K562 (cell line): Measurements from ENCODE around the gene SLCO3A1. TPM values are rescaled to one million over a fixed set of nuclear protein-coding genes. Genes with fewer than 3 reads are reported as not detected.

Source experiments
- ATAC-seq: fragments of 200-7000 bp; cut with Tn5 transposase; 3 replicates; pipeline ENCODE4 v1.9.1; 2020; ENCODE audit warnings: moderate library complexity
- BruUV-seq: library from RNA; stranded (reverse); fragments of 400-500 nt; replicated peaks from 2 replicates; lab custom pipeline; 2021; lab: Mats Ljungman, UMichigan
- CTCF ChIA-PET: fragments of 300-600 bp; formaldehyde crosslinking; extraction: SDS; loops from one replicate; lab custom pipeline; 2021; ENCODE audit warnings: low intra/inter-chr PET ratio; lab: Yijun Ruan, JAX
- POLR2A ChIA-PET: fragments of 300-600, 350-650 bp; sonication (Branson Sonifier 250); formaldehyde crosslinking; extraction: SDS; loops from one replicate; lab custom pipeline; 2021; ENCODE audit warnings: antibody characterized with exemption, inconsistent platforms; lab: Yijun Ruan, JAX
- DNase-seq, 4 experiments: peaks; one replicate each; pipeline versions ENCODE4 v3.0.0 to v3.0.0-alpha.2; 2011 to 2018; ENCODE audit warnings: low spot score in 3 of 4, mixed read lengths in 3 of 4; ENCODE audit errors: extremely low read depth in 1 of 4
- FAIRE-seq: peaks from 2 replicates; lab custom pipeline; 2011; peaks lifted over from hg19 to GRCh38; lab: Jason Lieb, UNC
- H2AFZ ChIP-seq: 2 replicates; pipeline ENCODE4 v1.6.0; 2011; ENCODE audit warnings: low read depth, low read length, control low read depth, inconsistent platforms
- H3K27ac ChIP-seq: fragments of 200-600 bp; 3 replicates; pipeline ENCODE4 v1.8.0; 2011; ENCODE audit warnings: low read depth, mild to moderate bottlenecking, control low read depth, inconsistent platforms, low read length, moderate library complexity, mixed read lengths; ENCODE audit errors: extremely low read depth
- H3K27me3 ChIP-seq, 2 experiments: fragments of 300-600 bp in 1 of 2; 2 replicates in 1 of 2; 3 replicates in 1 of 2; pipeline versions ENCODE4 v1.6.0 to v1.8.0; 2011; ENCODE audit warnings: inconsistent platforms in 2 of 2, low read length in 2 of 2, mild to moderate bottlenecking in 1 of 2, mixed read lengths in 1 of 2, moderate library complexity in 1 of 2; ENCODE audit not compliant: control insufficient read depth in 2 of 2, insufficient read depth in 2 of 2
- H3K36me3 ChIP-seq: fragments of 300-600 bp; 3 replicates; pipeline ENCODE4 v1.8.0; 2011; ENCODE audit warnings: mild to moderate bottlenecking, low read length, inconsistent platforms; ENCODE audit not compliant: control insufficient read depth, insufficient read depth
- H3K4me1 ChIP-seq, 2 experiments: fragments of 200-600 bp in 1 of 2; replicated peaks in 1 of 2; 2 replicates in 1 of 2; 3 replicates in 1 of 2; pipeline versions ENCODE4 v1.5.1 to v1.8.0; 2011; ENCODE audit warnings: inconsistent platforms in 2 of 2, low read length in 2 of 2, mild to moderate bottlenecking in 1 of 2, mixed read lengths in 1 of 2, moderate library complexity in 1 of 2; ENCODE audit not compliant: control insufficient read depth in 2 of 2, insufficient read depth in 2 of 2
- H3K4me2 ChIP-seq: 2 replicates; pipeline ENCODE4 v1.6.1; 2011; ENCODE audit warnings: low read length, control low read depth, inconsistent platforms, mixed read lengths; ENCODE audit not compliant: insufficient read depth
- H3K4me3 ChIP-seq: fragments of 200-600 bp; sonication (generic), shearing (Covaris generic); 2 replicates; pipeline ENCODE4 v1.5.1; 2016; ENCODE audit warnings: control low read depth, inconsistent platforms
- H3K79me2 ChIP-seq: fragments of 200-600 bp; 3 replicates; pipeline ENCODE4 v1.8.0; 2011; ENCODE audit warnings: low read length, inconsistent platforms; ENCODE audit not compliant: control insufficient read depth, insufficient read depth
- H3K9ac ChIP-seq, 2 experiments: 2 replicates each; pipeline versions ENCODE4 v1.6.0 to v1.6.1; 2011; ENCODE audit warnings: low read depth in 2 of 2, low read length in 2 of 2, control low read depth in 1 of 2, inconsistent platforms in 1 of 2, mild to moderate bottlenecking in 1 of 2, mixed read lengths in 1 of 2; ENCODE audit not compliant: insufficient read depth in 1 of 2
- H3K9me1 ChIP-seq: one replicate; pipeline ENCODE4 v1.6.0; 2011; ENCODE audit warnings: inconsistent platforms, mild to moderate bottlenecking, low read length, moderate library complexity; ENCODE audit not compliant: control insufficient read depth, insufficient read depth
- H3K9me3 ChIP-seq: replicated peaks from 2 replicates; pipeline ENCODE4 v1.5.1; 2011; ENCODE audit warnings: low read depth, low read length, inconsistent platforms; ENCODE audit not compliant: control insufficient read depth, insufficient read depth
- H4K20me1 ChIP-seq: replicated peaks from 2 replicates; pipeline ENCODE4 v1.6.1; 2011; ENCODE audit warnings: low read length, inconsistent platforms, mixed read lengths; ENCODE audit not compliant: control insufficient read depth, insufficient read depth
- CREB1 ChIP-seq, 2 experiments: sonication (generic) in 1 of 2; formaldehyde crosslinking in 1 of 2; IDR thresholded peaks; 2 replicates each; pipeline versions ENCODE4 v1.6.1 to v1.8.0; 2012 to 2022; ENCODE audit warnings: inconsistent platforms in 1 of 2, mild to moderate bottlenecking in 1 of 2, missing genetic modification reagents in 1 of 2, moderate library complexity in 1 of 2
- CTBP1 ChIP-seq: fragments of 450-650 bp; IDR thresholded peaks from 2 replicates; pipeline ENCODE4 v1.6.1; 2016; ENCODE audit warnings: borderline replicate concordance
- SMC3 ChIP-seq: conservative IDR thresholded peaks from 2 replicates; pipeline ENCODE4 v1.6.1; 2011; ENCODE audit warnings: low read depth, low read length, improper control_type of control experiment; ENCODE audit not compliant: insufficient read depth
- SNIP1 ChIP-seq: fragments of 450-650 bp; IDR thresholded peaks from 2 replicates; pipeline ENCODE4 v1.7.1; 2017; ENCODE audit warnings: low read depth, mild to moderate bottlenecking
- ZNF124 ChIP-seq: sonication (generic); formaldehyde crosslinking; IDR thresholded peaks from 2 replicates; pipeline ENCODE4 v1.8.1; 2022; ENCODE audit warnings: missing genetic modification reagents
- ZNF133 ChIP-seq: fragments of 250-450 bp; sonication (Bioruptor Pico); IDR thresholded peaks from 2 replicates; pipeline ENCODE4 v1.4.0; 2020; ENCODE audit warnings: mild to moderate bottlenecking
- WGBS: fragments of 100-300 bp; shearing (Covaris generic); methylation state at CpG from one replicate; pipeline ENCODE4 v1.1.6; 2016; ENCODE audit warnings: low coverage, mixed read lengths; ENCODE audit not compliant: insufficient coverage; ENCODE audit errors: missing lambda C conversion rate; 5-methylcytosine and 5-hydroxymethylcytosine counted together
- in situ Hi-C: fragments of 300-500 bp; cut with MboI; formaldehyde crosslinking; loops from 4 replicates; pipeline ENCODE4 v1.15.0; 2018; ENCODE audit warnings: inconsistent platforms, mixed read lengths
- intact Hi-C: fragments of 100-400 bp; cut with micrococcal nuclease; formaldehyde crosslinking; loops from 2 replicates; pipeline ENCODE4 v1.14.2; 2022
- polyA plus RNA-seq, 8 experiments: library from polyadenylated mRNA; depleted of rRNA in 4 of 8; stranded (reverse) in 5 of 8; unstranded in 3 of 8; fragments of >200 nt; fragmentation: Nextera tagmentation in 2 of 8; fragmentation: Illumina TruSeq in 1 of 8; extraction: Ambion mirVana in 2 of 8; extraction: Trizol in 1 of 8; gene quantifications; 2 replicates each; pipeline versions ENCODE4 v1.2.1 to v1.2.3, GENCODE V29; 2011 to 2014; ENCODE audit warnings: inconsistent platforms in 1 of 8, missing spikeins in 1 of 8
- total RNA-seq, 7 experiments: library from RNA; depleted of rRNA in 6 of 7; stranded (reverse); fragments of >200 nt in 6 of 7; fragmentation: Illumina TruSeq in 2 of 7; extraction: Trizol in 2 of 7; gene quantifications; 2 replicates each; pipeline versions ENCODE4 v1.2.1 to v1.2.3, GENCODE V29; 2011 to 2021; ENCODE audit warnings: low replicate concordance in 1 of 7
- TF ChIP-seq, protein P1 (sequence below): sonication (generic); formaldehyde crosslinking; IDR thresholded peaks from 2 replicates; pipeline ENCODE4 v1.9.0; 2022; ENCODE audit warnings: mild to moderate bottlenecking, missing genetic modification reagents
- TF ChIP-seq, protein P2 (sequence below), 2 experiments: fragments of 450-650 bp; formaldehyde crosslinking in 1 of 2; IDR thresholded peaks; 2 replicates each; pipeline versions ENCODE4 v1.4.0 to v1.6.1; 2014 to 2020; ENCODE audit warnings: mild to moderate bottlenecking in 2 of 2, borderline replicate concordance in 1 of 2, low read depth in 1 of 2

The SLCO3A1 gene
- total and polyA plus RNA-seq, 9 of the 15 experiments (the other 6 are each of a cell fraction or from before 2014, with no cell fraction given), result 0.01 to 0.84 (median 0.06) TPM; not detected in 3

DNA sequence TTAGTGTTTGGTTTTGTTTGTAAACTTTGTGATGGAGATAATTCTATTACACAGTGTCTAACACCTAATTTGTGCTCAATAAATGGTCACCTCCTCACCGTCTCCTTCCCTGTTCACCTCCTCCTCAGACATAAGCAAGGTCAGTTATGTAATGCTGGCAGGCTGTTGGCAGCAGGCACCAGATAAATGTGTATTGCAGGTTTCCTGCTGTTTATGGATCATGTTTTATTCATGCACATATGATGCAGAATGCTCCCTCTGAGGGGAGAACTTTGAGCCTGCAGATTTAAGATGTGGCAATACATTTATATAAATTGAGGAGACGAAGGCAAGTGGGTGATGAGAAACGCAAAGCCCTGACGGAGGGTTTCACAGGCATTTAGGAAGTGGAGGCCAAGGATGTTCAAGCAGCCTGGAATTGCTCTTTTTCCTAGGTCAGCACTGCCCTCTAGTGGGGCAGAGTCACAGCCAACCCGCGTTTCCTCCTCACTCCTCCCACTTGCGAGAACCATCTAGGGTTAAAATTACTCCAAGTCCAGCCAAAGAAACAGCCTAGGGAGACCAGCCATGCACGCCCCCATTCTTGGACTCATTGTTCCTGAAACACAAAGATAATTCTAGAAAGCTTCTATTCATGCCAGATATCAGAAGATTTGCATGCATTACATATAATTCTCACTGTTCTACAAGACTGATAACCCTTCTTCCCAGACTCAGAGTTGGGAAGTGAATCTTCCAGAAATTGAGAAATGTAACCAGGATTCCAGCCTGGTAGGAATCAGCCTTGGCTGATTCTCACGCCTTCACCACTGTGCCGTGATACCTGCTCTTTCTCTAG is 228.7 kb downstream of the SLCO3A1 start:
- no TSS peak for BruUV-seq
- ATAC-seq, result peak; percentile 90
- WGBS, result 0% methylated on average over 10 of the region's 10 CpGs
- Histone ChIP-seq H3K4me3 (no peak overlapping the region), H3K36me3 (no peaks in the 10 kb centered on the region), H2AFZ (no peak overlapping the region), H3K9ac (no peak overlapping the region), H3K9me1 (no peaks in the 10 kb centered on the region), H3K4me2 (no peak overlapping the region), H4K20me1 (no peaks in the 10 kb centered on the region), H3K79me2 (no peaks in the 10 kb centered on the region), H3K4me1 (no peaks in the 10 kb centered on the region), H3K9me3 (no peaks in the 10 kb centered on the region), H3K27ac (no peak overlapping the region), H3K27me3 (peaks cover 0 to 25% of the 10 kb centered on the region in 2 experiments; a peak in 3 of 5 replicates)
- intact Hi-C loops, result loop anchor here (2.0 kb wide), 1 partner anchor 779 kb away; no protein-coding TSS in a partner anchor
- in situ Hi-C loops, result loop anchor here (5.0 kb wide), 1 partner anchor 780 kb away; no protein-coding TSS in a partner anchor
- ChIA-PET CTCF (interaction anchor here (0.7 kb wide), 1 partner anchor 573 kb away, joined by 4 read pairs; the partner anchor contains the start of gene FAM174B), POLR2A (no interaction called here)
- peak; percentile 54 to 71 (median 60) for DNase-seq
- FAIRE-seq, result no peak
- TF ChIP-seq, protein P1, sequence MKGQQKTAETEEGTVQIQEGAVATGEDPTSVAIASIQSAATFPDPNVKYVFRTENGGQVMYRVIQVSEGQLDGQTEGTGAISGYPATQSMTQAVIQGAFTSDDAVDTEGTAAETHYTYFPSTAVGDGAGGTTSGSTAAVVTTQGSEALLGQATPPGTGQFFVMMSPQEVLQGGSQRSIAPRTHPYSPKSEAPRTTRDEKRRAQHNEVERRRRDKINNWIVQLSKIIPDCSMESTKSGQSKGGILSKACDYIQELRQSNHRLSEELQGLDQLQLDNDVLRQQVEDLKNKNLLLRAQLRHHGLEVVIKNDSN (CRISPR knock-in tag), result no peak
- TF ChIP-seq ZNF124 (CRISPR knock-in tag) (no peak), CTBP1 (0 out of 2 replicates have a peak, but pooled peaks have one; percentile 20), CREB1 (IDR thresholded peaks at IDR 0.05) (no peak), CREB1 (CRISPR knock-in tag; IDR thresholded peaks at IDR 0.05) (no peak), SMC3 (peak; percentile 37; the same call in 1 of the 2 replicates), SNIP1 (no peak), ZNF133 (CRISPR knock-in tag) (no peak)
- TF ChIP-seq, protein P2, sequence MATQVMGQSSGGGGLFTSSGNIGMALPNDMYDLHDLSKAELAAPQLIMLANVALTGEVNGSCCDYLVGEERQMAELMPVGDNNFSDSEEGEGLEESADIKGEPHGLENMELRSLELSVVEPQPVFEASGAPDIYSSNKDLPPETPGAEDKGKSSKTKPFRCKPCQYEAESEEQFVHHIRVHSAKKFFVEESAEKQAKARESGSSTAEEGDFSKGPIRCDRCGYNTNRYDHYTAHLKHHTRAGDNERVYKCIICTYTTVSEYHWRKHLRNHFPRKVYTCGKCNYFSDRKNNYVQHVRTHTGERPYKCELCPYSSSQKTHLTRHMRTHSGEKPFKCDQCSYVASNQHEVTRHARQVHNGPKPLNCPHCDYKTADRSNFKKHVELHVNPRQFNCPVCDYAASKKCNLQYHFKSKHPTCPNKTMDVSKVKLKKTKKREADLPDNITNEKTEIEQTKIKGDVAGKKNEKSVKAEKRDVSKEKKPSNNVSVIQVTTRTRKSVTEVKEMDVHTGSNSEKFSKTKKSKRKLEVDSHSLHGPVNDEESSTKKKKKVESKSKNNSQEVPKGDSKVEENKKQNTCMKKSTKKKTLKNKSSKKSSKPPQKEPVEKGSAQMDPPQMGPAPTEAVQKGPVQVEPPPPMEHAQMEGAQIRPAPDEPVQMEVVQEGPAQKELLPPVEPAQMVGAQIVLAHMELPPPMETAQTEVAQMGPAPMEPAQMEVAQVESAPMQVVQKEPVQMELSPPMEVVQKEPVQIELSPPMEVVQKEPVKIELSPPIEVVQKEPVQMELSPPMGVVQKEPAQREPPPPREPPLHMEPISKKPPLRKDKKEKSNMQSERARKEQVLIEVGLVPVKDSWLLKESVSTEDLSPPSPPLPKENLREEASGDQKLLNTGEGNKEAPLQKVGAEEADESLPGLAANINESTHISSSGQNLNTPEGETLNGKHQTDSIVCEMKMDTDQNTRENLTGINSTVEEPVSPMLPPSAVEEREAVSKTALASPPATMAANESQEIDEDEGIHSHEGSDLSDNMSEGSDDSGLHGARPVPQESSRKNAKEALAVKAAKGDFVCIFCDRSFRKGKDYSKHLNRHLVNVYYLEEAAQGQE (IDR thresholded peaks at IDR 0.05; ENCODE audit: borderline replicate concordance), result peak; percentile 48; the same call in 1 of the 2 replicates
- TF ChIP-seq, protein P2 (CRISPR knock-in tag; IDR thresholded peaks at IDR 0.05; ENCODE audit: low read depth), result no peak
